Gastrocnemius medialis (tissue), 4 donors: ENCODE measurements around the gene CLPX. TPM values are rescaled to one million over a fixed set of nuclear protein-coding genes. Genes with fewer than 3 reads are reported as not detected.

Experiments
- ATAC-seq, 2 donors: fragments of 150-250 bp; one replicate each; pipeline ENCODE4 v1.9.1; 2016
- DNase-seq, 2 donors: peaks; one replicate each; pipeline ENCODE4 v3.0.0-alpha.2; 2019
- H3K27ac ChIP-seq, 4 donors: fragments of 200-600 bp; sonication (generic); 1 replicate in 1 of 4; 2 replicates in 3 of 4; pipeline ENCODE4 v1.5.1; 2016 to 2018; ENCODE audit warnings: mild to moderate bottlenecking in 2 of 4, moderate library complexity in 1 of 4
- H3K27me3 ChIP-seq, 3 donors: fragments of 200-600 bp; sonication (generic) in 2 of 3; 1 replicate in 1 of 3; 2 replicates in 2 of 3; pipeline versions ENCODE4 v1.5.1 to v1.6.0; 2016 to 2019; ENCODE audit warnings: mild to moderate bottlenecking in 1 of 3, moderate library complexity in 1 of 3
- H3K36me3 ChIP-seq, 2 donors: fragments of 200-600 bp; sonication (generic) in 1 of 2; one replicate each; pipeline ENCODE4 v1.5.1; 2017 to 2018
- H3K4me1 ChIP-seq, 2 donors: fragments of 200-600 bp; sonication (generic) in 1 of 2; one replicate each; pipeline ENCODE4 v1.5.1; 2016 to 2017; ENCODE audit warnings: mild to moderate bottlenecking in 2 of 2
- H3K4me3 ChIP-seq, 4 donors: fragments of 200-600 bp; sonication (generic) in 3 of 4; 1 replicate in 1 of 4; 2 replicates in 3 of 4; pipeline ENCODE4 v1.5.1; 2016 to 2019; ENCODE audit warnings: mild to moderate bottlenecking in 2 of 4
- H3K9me3 ChIP-seq, 3 donors: fragments of 200-600 bp; sonication (generic) in 2 of 3; 1 replicate in 1 of 3; 2 replicates in 2 of 3; pipeline ENCODE4 v1.5.1; 2016 to 2019
- CTCF ChIP-seq, 5 experiments: fragments of 450-650 bp in 3 of 5; fragments of 200-600 bp in 2 of 5; sonication (generic) in 2 of 5; IDR thresholded peaks in 4 of 5; conservative IDR thresholded peaks in 1 of 5; 1 replicate in 4 of 5; 2 replicates in 1 of 5; pipeline ENCODE4 v1.5.1; 2016 to 2019; ENCODE audit warnings: antibody characterized with exemption in 5 of 5, mild to moderate bottlenecking in 3 of 5, moderate library complexity in 3 of 5
- POLR2A ChIP-seq, 2 donors: fragments of 450-650 bp; IDR thresholded peaks; one replicate each; pipeline ENCODE4 v1.6.1; 2017; ENCODE audit warnings: antibody characterized with exemption in 2 of 2, mild to moderate bottlenecking in 2 of 2, moderate library complexity in 2 of 2
- in situ Hi-C, 4 donors: fragments of 200-750 bp; cut with MboI; loops; one replicate each; pipeline versions ENCODE4 v1.15.0 to v1.8.0; 2017; ENCODE audit warnings: low sequenced_read_pairs in 4 of 4
- intact Hi-C: fragments of 100-400 bp; cut with DNase I; formaldehyde crosslinking; loops from one replicate; pipeline ENCODE4 v1.15.1; 2023; ENCODE audit warnings: low total_unique reads
- total RNA-seq, 4 donors: library from RNA; depleted of rRNA; stranded (reverse); fragments of >200 nt; gene quantifications; one replicate each; pipeline versions ENCODE4 v1.1.0 to v1.2.3, GENCODE V29; 2016

Gene CLPX
- total RNA-seq, 4 donors from 2014 or later: 49.3 to 116 (median 63.3) TPM

DNA sequence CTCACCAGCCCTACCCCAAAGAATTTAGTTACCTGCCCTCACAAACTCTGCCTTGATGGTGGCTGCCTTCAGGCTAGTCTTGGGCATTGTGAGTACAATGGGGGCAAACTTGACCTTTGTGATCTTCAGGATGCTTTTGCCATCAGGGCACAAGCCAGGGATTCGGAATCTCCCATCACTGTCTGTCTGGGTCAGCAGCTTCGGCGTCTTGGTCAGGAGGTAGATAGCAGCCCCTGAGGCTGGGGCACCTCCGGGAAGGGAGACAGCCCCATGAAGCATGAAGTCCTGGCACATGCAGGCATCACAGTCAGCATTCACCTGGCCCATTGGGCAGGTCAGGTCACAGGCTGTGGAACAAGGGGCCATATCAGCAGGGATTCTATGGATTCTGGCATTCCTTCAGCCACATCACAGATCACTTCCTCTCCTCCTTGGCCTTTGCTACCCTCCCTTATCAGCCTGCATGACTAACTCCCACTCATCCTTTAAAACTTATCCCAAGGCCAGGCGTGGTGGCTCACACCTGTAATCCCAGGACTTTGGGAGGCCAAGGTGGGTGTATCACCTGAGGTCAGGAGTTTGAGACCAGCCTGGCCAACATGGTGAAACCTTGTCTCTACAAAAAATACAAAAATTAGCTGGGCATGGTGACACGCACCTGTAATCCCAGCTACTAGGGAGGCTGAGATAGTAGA, 19.2 kb upstream of the CLPX start:
- H3K27me3 ChIP-seq: no peaks in the 10 kb centered on the region
- no peaks in the 10 kb centered on the region for H3K9me3 ChIP-seq
- ATAC-seq: no peak
- no peak overlapping the region for H3K27ac ChIP-seq
- H3K4me3 ChIP-seq: no peak overlapping the region
- no peaks in the 10 kb centered on the region for H3K4me1 ChIP-seq
- TF ChIP-seq POLR2A (IDR thresholded peaks at IDR 0.05) (no peak), CTCF (IDR thresholded peaks at IDR 0.05 in 4 of 5, conservative IDR thresholded peaks at IDR 0.05 in 1 of 5) (no peak)
- DNase-seq: no peak
- intact Hi-C loops: no loop called here
- no peaks in the 10 kb centered on the region for H3K36me3 ChIP-seq
- in situ Hi-C loops: no loop called here

- Histone ChIP-seq H3K27me3 (no peaks in the 10 kb centered on the region), H3K4me1 (no peaks in the 10 kb centered on the region), H3K27ac (no peak overlapping the region), H3K9me3 (no peaks in the 10 kb centered on the region), H3K36me3 (no peaks in the 10 kb centered on the region), H3K4me3 (no peak overlapping the region)
- DNase-seq: no peak
- intact Hi-C loops (no loop called here), in situ Hi-C loops (no loop called here)
- no peak for TF ChIP-seq CTCF (IDR thresholded peaks at IDR 0.05 in 4 of 5, conservative IDR thresholded peaks at IDR 0.05 in 1 of 5)
- TF ChIP-seq POLR2A (IDR thresholded peaks at IDR 0.05): no peak
- ATAC-seq: no peak
These were observed 16.8 kb upstream of the CLPX start for GRCh38 chr15:65201918-65202317.

DNA sequence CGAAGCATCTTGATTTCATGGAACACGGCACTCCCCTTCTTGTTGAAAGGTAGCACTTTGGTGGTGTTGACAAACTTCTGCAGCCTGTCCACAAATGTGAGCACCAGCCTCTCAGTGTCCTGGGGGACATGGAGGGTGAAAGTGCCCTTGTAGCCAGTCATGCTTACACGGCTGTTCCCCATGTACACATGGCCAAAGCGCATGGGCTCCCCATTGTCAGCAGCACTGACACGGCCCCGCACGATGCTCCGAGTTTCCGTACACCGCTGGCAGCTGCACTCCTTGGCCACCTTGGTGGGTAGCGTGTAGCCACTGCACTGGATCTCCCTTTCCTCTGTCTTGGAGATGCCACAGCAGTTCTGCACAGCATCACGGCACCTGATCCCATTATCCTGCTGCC, 13.4 kb upstream of the CLPX start:
- DNase-seq (no peak), ATAC-seq (no peak)
- Histone ChIP-seq H3K27me3 (no peaks in the 10 kb centered on the region), H3K9me3 (no peaks in the 10 kb centered on the region), H3K36me3 (no peaks in the 10 kb centered on the region), H3K4me3 (no peak overlapping the region), H3K4me1 (no peaks in the 10 kb centered on the region), H3K27ac (no peak overlapping the region)
- intact Hi-C loops: no loop called here
- TF ChIP-seq CTCF (IDR thresholded peaks at IDR 0.05 in 4 of 5, conservative IDR thresholded peaks at IDR 0.05 in 1 of 5) (no peak), POLR2A (IDR thresholded peaks at IDR 0.05) (no peak)
- in situ Hi-C loops: loop anchor here in 3 of 4 donors (5.0 to 10.0 kb wide), 3 partner anchors 64 to 76 kb away; no protein-coding TSS in a partner anchor

GRCh38 chr15:65197337-65197645, 12.1 kb upstream of the CLPX start:
- no peaks in the 10 kb centered on the region for H3K27me3 ChIP-seq
- H3K27ac ChIP-seq: no peak overlapping the region
- intact Hi-C loops: no loop called here
- DNase-seq (no peak), ATAC-seq (no peak)
- in situ Hi-C loops: loop anchor here in 3 of 4 donors (5.0 to 10.0 kb wide), 3 partner anchors 65 to 78 kb away; no protein-coding TSS in a partner anchor
- no peaks in the 10 kb centered on the region for H3K36me3 ChIP-seq
- no peaks in the 10 kb centered on the region for H3K4me1 ChIP-seq
- H3K9me3 ChIP-seq: no peaks in the 10 kb centered on the region
- TF ChIP-seq POLR2A (IDR thresholded peaks at IDR 0.05): no peak
- no peak for TF ChIP-seq CTCF (IDR thresholded peaks at IDR 0.05 in 4 of 5, conservative IDR thresholded peaks at IDR 0.05 in 1 of 5)
- H3K4me3 ChIP-seq: no peak overlapping the region
